Brain pericyte (primary cell): ENCODE data around the gene TACC2.

ENCODE experiments used
- DNase-seq: peaks from one replicate; pipeline ENCODE4 v3.0.0-alpha.2; 2012; ENCODE audit warnings: low read depth, low spot score

The TACC2 gene

GRCh38 chr10:122142641-122143237 lies 153.8 kb downstream of the TACC2 start:
- DNase-seq: no peak

GRCh38 chr10:122143238-122143841 lies 154.4 kb downstream of the TACC2 start:
- no peak for DNase-seq

GRCh38 chr10:122144199-122144598 lies 155.2 kb downstream of the TACC2 start:
- no peak for DNase-seq

GRCh38 chr10:122145113-122145512 lies 156.2 kb downstream of the TACC2 start:
- no peak for DNase-seq

GRCh38 chr10:122147663-122148062 lies 158.7 kb downstream of the TACC2 start:
- DNase-seq: no peak

- no peak for DNase-seq
Observed at GRCh38 chr10:122148876-122149560, 160.1 kb downstream of the TACC2 start.

- DNase-seq: no peak
Observed at GRCh38 chr10:122149561-122150505, 160.9 kb downstream of the TACC2 start.

GRCh38 chr10:122151121-122151694 lies 162.2 kb downstream of the TACC2 start:
- DNase-seq: no peak

- DNase-seq: no peak
Observed at GRCh38 chr10:122152544-122152943, 163.6 kb downstream of the TACC2 start.

- DNase-seq: no peak
Observed at GRCh38 chr10:122154031-122154544, 165.1 kb downstream of the TACC2 start.

GRCh38 chr10:122154545-122155366 lies 165.8 kb downstream of the TACC2 start:
- no peak for DNase-seq

- DNase-seq: no peak
Observed at GRCh38 chr10:122157451-122157850, 168.5 kb downstream of the TACC2 start.

GRCh38 chr10:122158362-122158761 lies 169.4 kb downstream of the TACC2 start:
- no peak for DNase-seq

GRCh38 chr10:122159141-122159970 lies 170.4 kb downstream of the TACC2 start:
- DNase-seq: no peak

GRCh38 chr10:122161795-122162194 lies 172.8 kb downstream of the TACC2 start:
- no peak for DNase-seq

- DNase-seq: no peak
Observed at GRCh38 chr10:122162671-122163173, 173.8 kb downstream of the TACC2 start.

GRCh38 chr10:122163174-122164022 lies 174.4 kb downstream of the TACC2 start:
- no peak for DNase-seq

- no peak for DNase-seq
Observed at GRCh38 chr10:122164023-122164601, 175.1 kb downstream of the TACC2 start.
